SKM-1 (cell line): ENCODE results near the gene RAB10.
"Not testable (repeated sequence)": the region's sequence is repeated elsewhere in the genome, so short reads cannot be mapped to it uniquely, and the experiment has no call there.

Experiments
- DNase-seq: peaks from one replicate; lab custom pipeline; 2025; ENCODE audit not compliant: unreplicated experiment; lab: John Stamatoyannopoulos, UW

Gene RAB10

DNA sequence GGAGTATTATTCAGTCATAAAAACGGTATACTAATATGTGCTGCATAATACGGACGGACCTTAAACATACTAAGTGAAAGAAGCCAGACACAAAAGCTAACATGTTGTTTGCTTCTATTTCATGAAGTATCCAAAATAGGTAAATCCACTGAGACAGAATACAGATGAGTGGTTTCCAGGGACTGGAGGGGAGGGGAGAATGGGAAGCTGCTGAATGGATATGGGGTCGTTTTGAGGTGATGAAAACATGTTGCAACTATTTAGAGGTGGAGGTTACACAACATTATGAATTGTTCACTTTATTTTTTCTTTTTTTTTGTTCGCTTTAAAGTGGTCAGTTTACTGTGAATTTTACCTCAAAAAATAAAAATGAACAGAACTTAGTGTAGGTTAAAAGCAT lies 52.9 kb downstream of the RAB10 start:
- no peak for DNase-seq

DNA sequence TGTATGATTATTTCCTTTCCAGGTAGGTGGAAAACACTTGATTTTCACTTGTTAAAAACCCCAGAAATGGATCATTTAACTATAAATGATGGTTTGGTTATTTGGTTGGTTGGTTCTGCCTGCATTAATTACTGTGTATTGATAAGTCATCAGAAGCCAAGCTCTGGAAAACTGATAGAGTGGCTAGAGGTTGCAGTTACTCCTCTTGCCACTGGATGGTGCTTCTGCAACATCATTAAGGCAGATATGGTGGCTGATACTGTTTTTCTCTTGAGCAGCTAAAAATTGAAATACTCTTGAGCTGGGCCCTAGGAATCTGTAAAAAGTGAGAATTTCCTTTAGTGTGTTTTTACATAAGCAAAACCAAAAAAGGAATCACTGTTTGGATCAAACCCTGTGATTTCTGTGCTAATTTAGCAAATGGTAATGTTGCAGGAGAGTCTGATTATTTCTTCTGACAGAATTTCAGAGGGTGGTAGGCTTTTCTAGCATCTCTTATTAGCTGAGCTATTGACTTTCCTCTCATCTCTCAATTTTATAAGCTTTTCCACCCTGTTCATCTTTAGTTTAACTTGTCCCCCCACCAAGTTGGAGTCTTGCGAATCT lies 54.3 kb downstream of the RAB10 start:
- DNase-seq, result no peak

DNA sequence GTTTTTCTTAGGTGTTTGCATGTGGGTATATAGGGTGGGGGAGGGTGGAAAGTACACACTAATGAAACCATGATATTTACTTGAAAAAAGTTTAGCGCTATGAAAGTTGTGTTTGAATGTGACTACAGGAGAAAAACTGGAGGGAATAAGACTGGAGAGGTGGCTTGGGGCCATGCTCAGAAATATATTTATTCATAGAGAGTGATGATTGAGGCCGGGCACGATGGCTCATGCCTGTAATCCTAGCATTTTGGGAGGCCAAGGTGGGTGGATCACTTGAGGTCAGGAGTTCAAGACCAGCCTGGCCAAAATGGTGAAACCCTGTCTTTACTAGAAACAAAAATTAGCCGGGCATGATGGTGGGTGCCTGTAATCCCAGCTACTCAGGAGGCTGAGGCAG lies 55.0 kb downstream of the RAB10 start:
- DNase-seq, result not testable (repeated sequence)

DNA sequence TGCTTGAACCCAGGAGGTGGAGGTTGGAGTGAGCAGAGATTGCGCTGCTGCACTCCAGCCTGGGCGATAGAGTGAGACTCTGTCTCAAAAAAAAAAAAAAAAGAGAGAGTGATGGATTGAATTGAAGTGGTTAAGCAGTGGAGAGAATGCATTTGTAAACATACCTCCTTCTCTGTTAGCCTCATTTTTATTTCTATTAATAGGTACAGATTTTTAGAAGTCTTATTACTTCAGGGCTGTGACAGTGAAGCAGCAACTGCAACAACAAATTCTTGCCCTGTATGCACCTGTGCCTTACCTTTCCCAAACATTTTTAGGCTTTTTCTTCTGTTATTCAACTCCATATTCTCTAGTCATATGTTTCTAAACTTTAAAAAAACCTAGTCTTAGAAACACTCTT lies 55.5 kb downstream of the RAB10 start:
- no peak for DNase-seq

DNA sequence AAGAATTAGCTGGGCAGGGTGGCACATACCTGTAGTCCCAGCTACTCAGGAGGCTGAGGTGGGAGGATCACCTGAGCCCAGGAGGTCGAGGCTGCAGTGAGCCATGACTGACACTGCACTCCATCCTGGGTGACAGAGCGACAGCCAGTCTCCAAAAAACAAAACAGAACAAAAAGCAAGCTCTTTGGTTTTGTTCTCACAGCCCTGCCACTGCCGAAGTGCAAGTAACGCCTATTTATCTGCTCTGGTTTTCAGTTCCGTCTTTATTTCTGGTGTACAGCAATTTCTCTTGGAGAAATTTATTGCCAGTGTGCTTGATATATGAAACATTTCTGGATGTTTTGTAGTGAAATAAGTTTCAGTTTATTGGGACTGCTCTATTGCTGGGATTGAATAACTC lies 61.9 kb downstream of the RAB10 start:
- no peak for DNase-seq

DNA sequence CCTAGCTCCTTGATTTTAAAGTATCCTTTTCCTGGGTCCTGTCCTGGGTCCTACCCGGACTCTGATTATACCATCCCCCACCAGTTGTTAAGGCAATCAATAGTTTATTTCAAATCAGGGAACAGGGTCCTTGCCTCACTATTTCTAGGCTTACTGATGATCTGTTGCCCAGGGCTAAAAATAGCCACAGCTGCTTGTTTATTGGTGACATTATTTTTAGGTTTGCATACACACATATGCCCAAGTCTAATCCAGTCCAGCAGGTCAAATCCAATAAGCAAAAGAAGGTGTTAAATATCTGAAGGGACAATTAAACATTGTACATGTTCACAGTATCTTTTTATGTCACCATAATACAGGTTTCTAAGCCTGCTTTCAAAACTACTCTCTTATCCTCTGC lies 66.0 kb downstream of the RAB10 start:
- no peak for DNase-seq

DNA sequence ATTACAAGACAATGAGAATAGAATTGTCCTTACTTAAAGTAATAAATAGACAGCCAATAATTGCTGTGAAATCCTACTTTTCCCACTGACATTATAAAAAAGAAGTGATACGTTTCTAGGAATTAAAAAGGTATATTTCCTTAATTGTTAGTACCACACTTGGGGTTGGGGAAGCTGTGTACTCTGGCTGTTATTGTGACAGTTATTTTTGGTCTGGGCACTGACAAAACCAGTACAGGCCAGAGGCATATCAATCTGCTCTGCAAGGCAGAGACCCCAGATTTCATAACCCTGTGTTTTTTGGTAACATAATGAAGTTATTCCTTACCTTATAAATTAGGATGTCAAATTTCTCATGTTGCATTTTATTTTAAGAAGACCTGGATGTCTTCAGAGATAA lies 66.5 kb downstream of the RAB10 start:
- no peak for DNase-seq

DNA sequence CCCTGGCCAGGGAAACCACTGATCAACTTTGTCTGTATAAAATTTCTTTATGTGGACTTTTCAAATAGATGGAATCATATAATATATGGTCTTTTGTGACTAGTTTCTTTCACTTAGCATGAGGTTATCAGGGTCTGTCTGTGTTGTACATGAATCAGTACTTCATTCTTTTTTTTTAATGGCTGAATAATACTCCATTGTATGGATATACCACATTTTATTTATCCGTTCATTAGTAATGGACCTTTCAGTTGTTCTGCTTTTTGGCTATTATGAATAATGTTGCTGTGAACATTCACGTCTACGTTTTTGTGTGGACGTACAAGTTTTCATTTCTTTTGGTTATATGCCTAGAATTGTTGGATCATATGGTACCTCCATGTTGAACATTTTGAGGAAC lies 69.9 kb downstream of the RAB10 start:
- no peak for DNase-seq

DNA sequence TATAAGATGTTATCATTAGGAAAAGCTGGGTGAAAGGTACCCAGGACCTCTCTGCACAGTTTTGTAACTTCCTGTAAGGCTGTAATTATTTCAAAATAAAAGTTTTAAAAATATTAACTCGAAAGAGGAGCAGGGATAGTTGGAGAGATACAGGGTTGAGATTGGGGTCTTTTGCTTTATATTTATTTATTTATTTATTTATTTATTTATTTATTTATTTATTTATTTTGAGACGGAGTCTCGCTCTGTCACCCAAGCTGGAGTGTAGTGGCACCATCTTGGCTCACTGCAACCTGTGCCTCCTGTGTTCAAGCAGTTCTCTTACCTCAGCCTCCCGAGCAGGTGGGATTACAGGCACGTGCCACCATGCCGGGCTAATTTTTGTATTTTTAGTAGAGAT lies 74.8 kb downstream of the RAB10 start:
- DNase-seq, result not testable (repeated sequence)

DNA sequence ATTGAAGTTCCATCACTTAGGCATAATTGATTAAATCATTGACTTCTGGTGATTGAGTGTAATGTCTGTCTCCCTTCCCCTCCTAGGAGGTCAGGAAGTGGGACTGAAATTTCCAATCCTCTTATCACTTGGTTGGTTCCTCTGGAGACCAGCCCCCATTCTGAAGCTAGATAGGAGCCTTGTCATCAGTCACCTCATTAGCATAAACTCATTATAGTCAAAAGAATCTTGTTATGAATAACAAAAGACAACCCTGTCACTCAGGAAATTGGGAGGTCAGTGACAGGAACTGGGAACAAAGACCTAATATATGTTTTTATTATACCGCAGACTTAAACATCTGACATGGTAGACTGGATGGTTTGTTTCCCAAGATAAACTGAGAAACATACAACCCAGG lies 78.3 kb downstream of the RAB10 start:
- DNase-seq, result no peak

DNA sequence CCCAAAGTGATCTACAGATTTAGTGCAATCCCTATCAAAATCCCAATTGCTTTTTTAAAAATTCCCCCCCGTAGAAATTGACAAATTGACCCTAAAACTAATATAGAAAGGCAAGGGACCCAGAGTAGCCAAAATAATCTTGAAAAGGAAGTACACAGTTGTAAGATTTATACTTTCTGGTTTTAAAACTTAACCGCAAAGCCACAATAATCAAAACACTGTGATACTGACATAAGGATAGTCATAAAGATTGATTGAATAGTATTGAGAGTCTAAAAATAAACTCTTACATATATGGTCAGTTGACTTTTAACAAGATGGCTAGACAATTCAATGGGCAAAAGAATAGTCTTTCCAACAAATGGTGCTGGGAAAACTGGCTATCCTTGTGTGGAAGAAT lies 80.3 kb downstream of the RAB10 start:
- no peak for DNase-seq

DNA sequence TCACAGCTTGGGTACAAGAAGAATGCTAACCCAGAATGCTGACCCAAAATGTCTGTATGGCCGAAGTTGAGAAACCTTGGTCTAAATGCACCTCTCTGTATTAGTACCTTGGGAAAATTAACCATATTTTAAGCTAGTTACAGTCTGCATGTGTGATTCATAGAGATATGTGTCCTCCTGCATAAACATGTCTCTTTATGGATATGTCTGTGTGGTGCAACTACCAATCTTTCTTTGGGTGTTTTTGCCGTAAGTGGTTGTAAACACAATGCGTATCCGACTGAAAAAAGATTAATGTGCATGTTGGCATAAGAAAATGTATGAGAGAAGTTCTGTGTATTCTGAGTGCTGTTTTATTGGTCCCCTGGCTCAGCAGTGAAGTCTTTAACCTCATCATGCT lies 84.8 kb downstream of the RAB10 start:
- DNase-seq, result no peak

DNA sequence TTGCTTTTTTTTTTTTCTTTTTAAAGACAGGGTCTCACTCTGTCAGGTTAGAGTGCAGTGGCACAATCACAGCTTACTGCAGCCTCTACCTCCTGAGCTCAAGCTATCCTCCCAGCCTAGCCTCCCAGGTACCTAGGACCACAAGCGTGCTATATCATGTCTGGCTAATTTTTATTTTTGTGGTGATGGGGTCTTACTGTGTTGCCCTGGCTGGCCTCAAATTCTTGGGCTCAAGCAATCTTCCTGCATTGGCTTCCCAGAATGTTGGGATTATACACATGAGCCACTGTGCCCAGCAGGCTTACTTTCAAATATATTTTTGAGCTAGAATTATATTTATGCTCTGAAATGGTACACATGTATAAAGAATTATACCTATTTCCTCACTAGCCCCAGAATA lies 85.6 kb downstream of the RAB10 start:
- DNase-seq, result no peak

DNA sequence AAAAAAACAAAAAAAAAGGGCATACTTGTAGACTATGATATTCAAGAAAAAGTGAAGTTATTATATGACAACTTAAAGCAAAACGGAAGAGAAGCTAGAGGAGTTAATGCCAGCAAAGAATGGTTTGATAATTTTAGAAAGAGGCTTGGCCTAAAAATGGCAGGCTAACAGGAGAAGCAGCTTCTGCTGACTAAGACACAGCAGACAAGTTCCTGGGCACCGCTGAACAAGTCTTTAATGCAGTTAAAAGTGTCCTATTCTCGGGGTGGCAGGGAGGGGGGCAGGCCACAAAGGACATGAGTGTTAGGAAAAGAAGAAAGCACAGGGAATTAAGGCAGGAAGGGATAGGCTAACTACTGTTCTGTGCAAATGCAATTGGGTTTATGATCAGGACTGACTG lies 88.7 kb downstream of the RAB10 start:
- DNase-seq, result no peak

DNA sequence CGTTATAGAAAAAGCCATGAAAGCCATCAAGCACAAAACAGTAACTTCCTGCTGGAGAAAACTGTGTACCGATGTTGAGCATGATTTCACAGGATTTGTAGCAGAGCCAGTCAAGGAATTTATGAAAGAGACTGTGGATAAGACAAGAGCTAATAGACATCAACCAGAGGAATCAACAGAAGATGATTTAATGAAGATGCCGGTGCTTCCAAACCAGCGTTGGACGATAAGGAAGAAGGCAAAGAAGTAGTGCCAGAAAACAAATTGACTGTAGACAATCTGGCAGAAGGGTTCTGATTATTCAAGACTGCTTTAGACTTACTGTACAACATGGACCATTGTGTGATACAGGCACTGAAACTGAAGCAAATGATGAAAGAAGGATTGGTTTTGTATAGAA lies 89.5 kb downstream of the RAB10 start:
- no peak for DNase-seq

DNA sequence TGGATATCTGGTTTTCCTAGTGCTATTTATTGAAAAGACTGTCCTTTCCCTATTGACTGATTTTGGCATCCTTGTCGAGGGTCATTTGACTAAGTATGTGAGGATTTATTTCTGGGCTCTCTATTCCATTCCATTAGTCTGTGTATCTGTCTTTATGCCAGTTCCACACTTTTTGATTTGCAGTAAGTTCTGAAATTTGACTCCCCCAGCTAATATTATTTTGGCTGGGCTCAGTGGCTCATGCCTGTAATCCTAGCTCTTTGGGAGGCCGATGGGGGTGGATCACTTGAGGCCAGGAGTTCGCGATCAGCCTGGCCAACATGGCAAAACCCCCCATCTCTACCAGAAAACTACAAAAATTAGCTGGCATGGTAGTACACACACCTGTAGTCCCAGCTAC lies 92.2 kb downstream of the RAB10 start:
- DNase-seq, result no peak

DNA sequence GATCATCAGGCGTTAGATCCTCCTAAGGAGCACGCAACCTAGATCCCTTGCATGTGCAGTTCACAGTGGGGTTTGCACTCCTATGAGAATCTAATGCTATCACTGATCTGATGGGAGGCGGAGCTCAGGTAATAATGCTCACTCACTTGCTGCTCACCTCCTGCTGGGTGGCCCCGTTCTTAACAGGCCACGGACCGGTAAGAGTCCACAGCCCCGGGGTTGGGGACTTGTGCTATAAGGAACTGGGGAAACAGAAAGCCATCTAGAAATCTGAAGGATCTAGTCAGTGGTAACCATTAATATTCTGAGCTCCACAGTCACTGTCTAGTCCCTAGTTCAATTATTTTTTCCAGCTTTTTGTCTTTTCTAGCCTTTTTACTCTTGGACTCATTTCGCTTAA lies 94.3 kb downstream of the RAB10 start:
- no peak for DNase-seq

DNA sequence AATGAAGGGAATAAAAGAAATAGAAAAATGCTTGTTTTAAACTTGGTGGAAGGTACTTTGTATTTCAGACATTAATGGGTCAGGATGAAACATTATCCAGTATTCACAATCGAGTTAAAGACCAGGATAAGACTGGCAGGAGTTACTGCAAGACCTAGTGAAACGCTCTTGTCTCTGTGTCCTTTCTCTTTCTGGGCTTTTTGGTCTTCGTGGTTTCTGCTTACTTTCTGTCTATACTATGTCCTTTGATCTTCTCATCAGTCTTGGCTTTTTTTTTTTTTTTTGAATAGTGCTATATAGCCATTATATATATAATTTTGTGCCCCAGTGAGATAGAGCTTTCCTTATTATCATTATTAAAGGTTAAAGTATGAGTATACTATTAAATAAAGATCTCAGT lies 96.9 kb downstream of the RAB10 start:
- DNase-seq, result no peak

DNA sequence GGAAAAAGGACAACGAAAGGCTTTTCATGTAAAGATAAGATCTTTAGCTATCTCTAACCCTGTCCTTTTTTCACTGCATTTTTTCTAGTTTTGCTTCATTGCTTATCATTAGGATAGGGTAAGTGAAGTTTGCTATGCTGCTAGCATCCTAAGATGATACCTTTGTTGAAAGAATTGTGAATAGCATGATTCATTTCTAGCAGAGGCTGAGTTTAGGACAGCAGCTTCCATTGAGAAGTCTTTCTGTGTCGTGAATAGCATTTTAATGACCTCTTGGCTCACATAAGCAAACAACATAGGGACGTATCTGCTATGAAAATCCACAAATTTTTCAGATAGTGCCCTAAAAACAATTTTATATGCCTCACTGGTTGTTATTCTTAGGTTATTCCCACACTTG lies 102.6 kb downstream of the RAB10 start:
- no peak for DNase-seq

DNA sequence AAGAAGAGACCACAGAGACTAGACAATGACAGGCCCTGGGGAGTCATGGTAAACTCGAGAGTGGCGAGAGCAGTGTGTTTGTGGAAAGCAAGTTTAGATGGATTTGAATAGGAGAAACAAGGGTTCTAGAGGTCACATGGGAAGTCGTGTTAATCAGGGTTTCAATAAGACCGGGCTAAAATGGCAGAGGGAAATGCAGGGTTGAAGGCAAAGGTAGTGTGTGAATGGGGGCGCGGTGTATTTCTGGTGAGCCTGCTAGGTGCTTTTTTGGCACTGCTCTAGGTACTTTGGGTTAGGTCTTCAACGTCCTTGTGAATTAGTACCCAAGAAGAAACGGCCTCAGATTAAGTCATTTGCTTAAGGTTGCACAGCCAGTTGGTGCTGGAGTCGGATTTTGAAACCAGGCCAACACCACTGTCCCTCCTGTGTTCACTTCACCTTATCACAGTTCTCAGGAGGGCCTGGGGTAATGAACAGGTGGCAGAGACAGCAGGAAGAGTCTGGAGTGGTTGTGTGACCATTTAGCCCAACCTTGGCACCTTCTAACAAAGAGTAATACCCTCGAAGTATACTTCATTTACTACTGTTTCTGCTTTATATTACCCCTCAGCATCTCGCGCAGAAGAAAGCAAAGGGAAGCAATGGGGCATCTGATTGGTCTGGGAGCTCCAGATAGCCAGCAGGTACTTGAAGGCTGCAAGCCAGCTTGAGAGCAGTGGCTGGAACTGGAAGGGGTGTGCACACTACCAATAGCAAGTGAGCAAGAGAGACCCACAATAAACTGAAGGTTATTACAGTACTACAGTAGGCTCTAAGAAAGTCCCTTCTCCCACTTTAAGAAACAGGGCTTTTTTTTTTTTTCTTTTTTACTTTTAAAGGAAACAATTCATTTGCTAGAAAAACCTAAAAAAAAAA lies 105.6 kb downstream of the RAB10 start:
- DNase-seq, result no peak

DNA sequence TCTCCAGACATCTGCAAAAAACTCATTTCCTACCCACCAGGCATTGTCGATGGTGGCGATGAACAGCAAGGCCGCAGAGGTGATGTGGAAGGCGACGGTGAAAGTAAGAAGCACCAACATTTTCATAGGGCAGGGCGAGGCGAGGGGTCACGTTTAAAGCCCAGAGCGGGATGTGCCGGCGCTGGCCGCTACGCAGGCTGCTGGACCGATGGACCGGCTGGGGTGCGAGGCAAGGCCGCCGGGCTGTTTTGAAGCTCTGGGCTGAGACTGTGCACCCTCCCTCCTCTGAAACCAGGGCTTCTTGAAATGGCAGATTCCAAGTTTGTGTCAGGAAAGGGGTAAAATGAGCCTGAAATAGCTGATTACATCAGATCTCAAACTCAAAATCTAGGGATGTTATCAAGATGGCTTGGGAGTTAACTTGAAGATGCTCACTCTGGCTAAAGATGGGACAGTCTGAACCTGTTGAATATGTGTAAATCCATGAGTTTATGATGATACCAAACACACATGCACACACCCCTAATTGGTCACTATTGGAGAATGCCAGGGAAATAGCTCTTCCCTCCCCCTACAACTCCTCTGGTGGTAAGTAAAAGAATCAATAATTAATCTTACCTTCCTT lies 107.4 kb downstream of the RAB10 start:
- DNase-seq, result no peak

DNA sequence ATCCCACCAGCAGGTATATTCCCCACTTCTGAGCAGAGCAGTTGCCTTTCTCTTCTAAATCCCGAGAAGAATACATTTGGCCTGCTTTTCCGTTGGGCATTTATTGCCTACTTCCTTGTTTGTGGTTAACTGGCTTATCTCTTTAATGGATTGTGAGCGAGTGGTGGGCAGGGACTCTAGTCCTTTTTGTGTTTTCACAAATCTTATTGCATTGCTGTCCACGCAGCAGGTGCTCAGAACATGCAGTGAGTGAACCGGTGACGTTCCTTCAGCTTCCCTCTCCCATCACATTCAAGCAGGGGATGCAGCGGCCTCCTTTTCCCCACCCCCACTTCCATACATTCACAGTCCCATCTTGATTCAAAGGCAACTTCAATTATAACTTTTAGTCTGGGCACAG lies 110.1 kb downstream of the RAB10 start:
- no peak for DNase-seq
